M059J (cell line): ENCODE data around the gene DIPK2A. TPM values are rescaled to one million over a fixed set of nuclear protein-coding genes. Genes with fewer than 3 reads are reported as not detected.

Experiments used
- DNase-seq: peaks from one replicate; pipeline ENCODE4 v3.0.0-alpha.2; 2012; ENCODE audit warnings: low read depth
- total RNA-seq: library from RNA; depleted of rRNA; stranded (reverse); fragments of >200 nt; shearing (Covaris generic); gene quantifications from 2 replicates; pipeline ENCODE4 v1.2.3, GENCODE V29; 2014; rRNA removed

Gene DIPK2A, protein sequence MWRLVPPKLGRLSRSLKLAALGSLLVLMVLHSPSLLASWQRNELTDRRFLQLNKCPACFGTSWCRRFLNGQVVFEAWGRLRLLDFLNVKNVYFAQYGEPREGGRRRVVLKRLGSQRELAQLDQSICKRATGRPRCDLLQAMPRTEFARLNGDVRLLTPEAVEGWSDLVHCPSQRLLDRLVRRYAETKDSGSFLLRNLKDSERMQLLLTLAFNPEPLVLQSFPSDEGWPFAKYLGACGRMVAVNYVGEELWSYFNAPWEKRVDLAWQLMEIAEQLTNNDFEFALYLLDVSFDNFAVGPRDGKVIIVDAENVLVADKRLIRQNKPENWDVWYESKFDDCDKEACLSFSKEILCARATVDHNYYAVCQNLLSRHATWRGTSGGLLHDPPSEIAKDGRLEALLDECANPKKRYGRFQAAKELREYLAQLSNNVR
- 23.2 and 23.3 TPM in 2 replicates for total RNA-seq

DNA sequence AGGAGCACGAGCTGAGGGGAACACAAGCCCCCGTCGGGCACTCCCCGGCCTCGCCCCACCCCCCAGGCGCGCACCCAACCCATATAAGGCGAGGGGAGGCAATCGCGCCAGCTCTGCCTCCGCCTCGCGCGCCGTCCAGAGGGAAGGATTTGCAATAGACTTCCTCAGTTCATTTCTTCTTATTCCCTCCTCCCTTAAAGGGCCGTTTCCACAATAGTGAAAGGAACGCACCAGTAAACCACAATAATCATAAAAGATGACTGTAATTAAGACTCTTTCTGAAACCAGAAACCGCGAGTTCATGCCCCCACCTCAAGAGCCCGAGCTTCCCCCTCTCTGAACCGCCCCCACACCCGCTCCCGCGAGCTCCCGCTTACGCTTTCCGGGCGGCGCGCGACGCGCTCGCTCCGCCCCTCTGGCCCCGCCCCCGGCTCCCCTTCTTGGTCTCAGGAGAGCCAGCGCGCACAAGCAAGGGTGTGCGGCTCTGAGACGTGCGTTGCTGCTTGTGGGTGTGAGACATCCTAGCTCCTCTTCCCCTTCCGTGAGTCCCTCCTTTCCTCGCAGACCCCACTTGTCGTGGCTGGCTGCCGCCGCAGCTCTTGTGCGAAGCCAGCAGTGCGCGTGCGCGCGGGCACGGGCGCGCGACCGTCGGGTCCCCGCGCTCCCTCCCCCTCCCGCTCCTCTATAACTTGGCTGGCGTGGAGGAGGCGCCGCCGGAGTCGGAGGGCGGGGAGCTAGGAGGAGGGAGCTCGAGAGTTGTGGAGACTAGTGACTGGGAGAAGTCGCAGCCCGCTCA is at the start of gene DIPK2A:
Gene DIPK2A, plus strand, starts transcription at position 465 of the 796 bp plus-strand sequence. CDS start 510 bp downstream, outside the sequence.
- peak; percentile 96 for DNase-seq

GRCh38 chr3:143924522-143925285 is 46.9 kb upstream of the DIPK2A start:
- DNase-seq = no peak

GRCh38 chr3:143928056-143928455 is 43.6 kb upstream of the DIPK2A start:
- DNase-seq = no peak

- DNase-seq = no peak
These were observed 42.9 kb upstream of the DIPK2A start for GRCh38 chr3:143928541-143929255.

GRCh38 chr3:143934791-143935190 is 36.8 kb upstream of the DIPK2A start:
- no peak for DNase-seq

DNA sequence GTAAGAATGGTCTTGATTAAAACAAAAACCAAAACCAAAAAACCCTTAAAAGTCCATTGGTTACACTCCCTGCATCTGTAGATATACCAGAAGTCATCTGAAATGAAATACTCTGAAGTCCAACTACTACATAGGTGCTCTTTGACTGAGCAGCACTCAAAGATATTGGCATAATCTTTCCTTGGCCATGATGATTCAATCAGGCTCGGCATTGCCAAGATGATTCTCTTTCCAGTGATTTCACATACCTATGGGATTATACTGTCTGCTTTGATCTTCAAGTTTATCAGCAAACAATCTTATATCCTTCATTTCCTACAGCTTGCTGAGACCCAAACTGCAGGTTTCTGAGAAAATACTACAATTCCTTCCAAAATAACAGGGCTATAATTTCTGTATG is 35.9 kb upstream of the DIPK2A start:
- DNase-seq = no peak

DNA sequence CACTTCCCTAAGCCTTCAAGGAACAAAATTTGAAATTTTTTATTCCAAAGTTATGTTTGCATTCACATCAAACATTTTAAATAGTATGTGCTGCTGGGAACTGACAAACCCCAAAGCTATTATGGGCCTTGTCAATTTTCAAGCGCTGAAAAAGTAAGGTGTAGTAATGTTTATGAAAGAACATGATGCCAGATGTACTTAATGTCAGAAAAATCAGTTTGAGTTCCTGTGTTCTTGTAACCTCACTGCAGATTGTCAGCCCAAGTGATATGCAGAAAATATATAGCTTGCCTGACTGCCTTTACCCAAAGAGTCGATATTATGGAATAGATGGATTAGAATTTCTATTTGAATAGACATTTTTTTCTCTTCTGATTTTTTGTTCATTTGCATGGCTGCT is 20.8 kb upstream of the DIPK2A start:
- no peak for DNase-seq

DNA sequence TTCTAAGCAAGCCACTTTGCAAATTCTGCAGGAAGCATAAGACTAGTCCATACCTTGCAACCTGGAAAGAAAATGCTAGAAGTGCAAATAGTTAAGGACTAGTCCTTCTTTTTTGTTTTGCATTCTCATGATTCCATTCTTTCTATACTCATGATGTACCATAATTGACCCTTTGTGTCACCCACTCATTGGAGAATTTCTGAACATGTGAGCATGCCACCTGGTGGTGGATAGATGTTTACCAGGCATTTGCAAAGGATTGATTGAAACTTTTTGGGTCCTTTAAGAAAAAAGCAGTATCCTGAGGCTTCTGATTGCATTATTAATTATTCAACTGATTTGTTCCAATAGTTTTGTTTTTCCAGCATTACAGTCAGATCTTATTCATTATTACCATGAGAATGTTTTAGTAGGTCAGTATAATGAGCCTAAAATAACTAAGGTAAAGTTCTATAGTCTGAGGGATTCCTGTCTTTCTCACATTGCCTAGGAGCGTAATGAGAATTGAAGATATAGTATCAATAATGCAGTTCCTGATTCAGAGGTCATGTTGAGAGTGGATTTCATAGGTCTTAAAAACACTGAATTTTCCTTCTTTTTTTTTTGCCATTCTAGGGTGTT is 20.2 kb upstream of the DIPK2A start:
- peak; percentile 41 for DNase-seq

DNA sequence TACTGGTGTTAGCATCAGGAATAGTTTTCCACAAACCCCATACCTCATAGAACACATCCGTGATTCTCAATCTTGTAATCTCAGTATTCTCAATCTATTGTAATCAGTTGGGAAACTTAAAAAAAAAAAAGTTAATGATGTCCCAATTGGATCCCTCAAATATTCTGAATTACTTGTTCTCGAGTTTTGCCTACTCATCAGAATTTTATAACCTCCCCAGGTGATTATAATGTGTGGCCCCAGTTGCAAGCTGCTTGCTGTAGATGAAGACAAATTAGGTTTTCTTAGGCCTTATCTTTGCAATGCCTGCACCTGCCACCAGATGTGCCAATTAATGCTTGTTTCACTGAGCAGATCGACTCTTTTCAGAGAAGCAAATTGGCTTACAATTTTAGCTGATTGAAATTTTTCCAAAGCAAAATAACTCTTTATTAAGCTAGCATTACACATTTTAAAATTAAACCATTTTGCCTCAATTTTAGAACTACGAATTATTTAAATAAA is 19.0 kb upstream of the DIPK2A start:
- no peak for DNase-seq

DNA sequence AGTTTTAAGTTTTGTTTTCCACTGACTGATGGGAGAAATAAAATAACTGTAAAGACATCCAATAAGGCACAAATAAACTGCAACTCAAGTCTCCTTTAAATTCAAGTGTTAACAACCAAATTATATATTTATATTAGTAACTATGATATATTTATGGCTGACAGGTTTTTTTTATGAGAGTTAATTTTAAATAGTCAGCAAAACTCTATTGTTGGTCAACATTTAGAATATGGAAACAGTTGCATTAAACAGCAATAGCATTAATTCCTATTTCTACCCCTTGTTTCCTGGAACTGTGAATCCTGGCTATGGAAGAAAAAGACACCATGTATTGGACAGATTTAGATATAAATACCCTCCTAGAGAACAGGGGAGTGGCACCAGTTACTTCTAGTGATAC is 16.5 kb upstream of the DIPK2A start:
- no peak for DNase-seq

GRCh38 chr3:143956838-143957237 is 14.8 kb upstream of the DIPK2A start:
- DNase-seq = no peak

- no peak for DNase-seq
These were observed 14.2 kb upstream of the DIPK2A start for GRCh38 chr3:143957453-143957852.

DNA sequence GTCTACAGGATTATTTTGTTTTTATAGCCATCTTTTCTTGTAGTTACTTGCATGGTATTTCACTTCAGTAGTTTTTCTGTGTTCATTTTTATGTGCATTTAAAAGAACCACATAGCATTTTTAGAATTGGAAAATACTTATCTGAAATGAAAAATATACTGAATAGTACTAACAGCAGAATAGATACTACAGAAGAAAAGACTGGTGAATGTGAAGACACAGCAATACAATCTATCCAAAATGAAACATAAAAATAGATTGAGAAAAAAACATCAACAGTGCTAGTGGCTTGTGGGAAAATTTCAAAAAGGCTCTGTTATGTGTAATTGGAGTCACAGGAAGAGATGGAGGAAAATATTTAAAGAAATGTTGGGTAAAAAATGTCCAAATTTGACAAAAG is 12.7 kb upstream of the DIPK2A start:
- DNase-seq = no peak

GRCh38 chr3:143961342-143961741 is 10.3 kb upstream of the DIPK2A start:
- DNase-seq = no peak

- no peak for DNase-seq
These were observed 7.7 kb upstream of the DIPK2A start for GRCh38 chr3:143963946-143964345.

GRCh38 chr3:143970773-143971358 is 757 bp upstream of the DIPK2A start:
- peak; percentile 55 for DNase-seq

GRCh38 chr3:143972155-143972504 is 507 bp downstream of the DIPK2A start:
- no peak for DNase-seq

DNA sequence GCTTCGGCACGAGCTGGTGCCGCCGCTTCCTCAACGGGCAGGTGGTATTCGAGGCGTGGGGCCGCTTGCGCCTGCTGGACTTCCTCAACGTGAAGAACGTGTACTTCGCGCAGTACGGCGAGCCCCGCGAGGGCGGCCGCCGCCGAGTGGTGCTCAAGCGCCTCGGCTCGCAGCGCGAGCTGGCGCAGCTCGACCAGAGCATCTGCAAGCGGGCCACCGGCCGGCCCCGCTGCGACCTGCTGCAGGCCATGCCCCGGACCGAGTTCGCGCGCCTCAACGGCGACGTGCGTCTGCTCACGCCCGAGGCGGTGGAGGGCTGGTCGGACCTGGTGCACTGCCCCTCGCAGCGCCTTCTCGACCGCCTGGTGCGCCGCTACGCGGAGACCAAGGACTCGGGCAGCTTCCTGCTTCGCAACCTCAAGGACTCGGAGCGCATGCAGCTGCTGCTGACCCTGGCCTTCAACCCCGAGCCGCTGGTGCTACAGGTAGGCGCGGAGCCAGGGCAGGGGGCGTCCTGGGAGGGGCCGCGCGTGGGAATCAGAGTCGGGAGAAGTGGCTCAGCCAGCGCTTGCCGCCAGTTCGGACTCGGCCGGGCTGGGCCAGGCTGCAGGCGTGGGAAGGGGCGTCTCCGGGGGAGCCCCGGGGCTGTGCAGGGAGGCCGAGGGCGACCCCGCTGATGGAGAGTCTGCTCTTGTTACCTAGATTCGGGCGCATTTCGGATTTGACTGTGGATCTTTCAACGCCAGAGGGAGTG is 1.1 kb downstream of the DIPK2A start:
- peak; percentile 82 for DNase-seq

DNA sequence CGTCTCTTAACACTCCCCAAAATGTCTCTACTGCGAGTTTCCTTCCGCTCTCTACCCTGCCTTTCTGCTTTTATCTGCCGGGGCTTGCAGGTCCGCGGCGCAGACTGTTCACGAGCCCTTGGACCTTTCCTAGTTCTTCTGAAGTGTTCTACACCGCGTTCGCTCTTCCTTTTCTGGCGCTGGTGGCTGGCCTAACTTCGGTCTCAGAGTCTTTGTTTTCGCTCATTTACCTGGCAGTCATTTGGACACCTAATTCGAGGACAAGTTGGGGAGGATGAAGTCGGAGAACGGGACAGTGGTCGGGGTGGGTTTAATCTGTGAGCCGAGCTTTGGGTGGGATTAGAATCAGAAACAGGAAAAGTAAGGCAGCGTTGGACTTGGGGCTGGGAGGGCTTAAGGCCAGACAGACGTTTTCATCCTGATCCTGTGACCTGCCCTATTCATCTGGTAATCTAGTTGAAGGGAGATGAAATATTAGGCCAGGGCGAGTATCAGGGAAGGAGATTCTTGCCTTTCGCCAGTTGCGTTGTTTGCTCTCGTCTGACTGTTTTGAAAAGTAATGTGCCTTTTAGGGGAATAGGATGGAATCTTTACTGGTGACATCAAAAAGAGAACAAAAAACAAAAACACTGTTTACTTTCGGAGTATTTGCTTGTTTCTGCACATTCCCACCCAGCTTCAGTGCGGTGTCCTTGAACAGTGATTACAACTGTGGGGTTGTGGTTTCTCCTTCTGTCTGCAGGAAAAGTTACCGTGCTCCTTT is 1.8 kb downstream of the DIPK2A start:
- DNase-seq = peak; percentile 90
